Measurements from ENCODE around the gene BIN1.

BIN1 gene

DNA sequence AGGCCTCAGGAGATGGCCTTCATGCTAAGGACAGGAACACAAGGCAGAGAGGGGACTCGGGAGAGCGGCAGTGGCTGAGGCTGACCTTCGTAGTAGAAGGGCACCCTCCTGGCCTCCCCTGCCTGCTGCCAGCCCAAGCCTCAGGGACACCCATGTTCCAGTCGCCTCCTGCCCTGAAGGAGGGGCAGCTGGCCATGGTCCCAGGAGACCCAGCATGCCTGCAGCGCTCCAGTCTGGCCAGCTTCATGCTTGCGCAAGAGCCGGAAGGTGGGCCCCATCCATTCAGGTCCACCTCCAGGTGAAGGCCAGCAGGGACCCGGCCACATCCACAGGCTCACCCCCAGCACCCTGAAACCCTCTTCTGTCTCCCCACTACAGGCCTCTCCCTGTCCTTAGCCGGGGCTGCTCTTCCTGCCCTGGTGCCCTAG, 35.0 kb downstream of the BIN1 start:
- H3K27ac ChIP-seq (ENCODE audit: low read depth, low read length) = no peak overlapping the region
- no peak overlapping the region for H3K9ac ChIP-seq (ENCODE audit: low read length in 5 of 5)
- no peaks in the 10 kb centered on the region for H3K9me3 ChIP-seq (ENCODE audit: control insufficient read depth in 5 of 5, low read length in 5 of 5)
- H3K4me1 ChIP-seq (ENCODE audit: control insufficient read depth in 5 of 5, insufficient read depth in 5 of 5, low read length in 5 of 5) = peaks cover 2 to 68% (median 47%) of the 10 kb centered on the region in 5 donors
- no peaks in the 10 kb centered on the region for H3K27me3 ChIP-seq (ENCODE audit: control insufficient read depth in 5 of 5, insufficient read depth in 4 of 5, low read length in 5 of 5)
- H3K4me3 ChIP-seq (ENCODE audit: low read depth in 1 of 5, low read length in 5 of 5) = no peak overlapping the region
- H3K36me3 ChIP-seq (ENCODE audit: control insufficient read depth in 5 of 5, insufficient read depth in 5 of 5, low read length in 5 of 5) = peaks cover 0 to 46% (median 25%) of the 10 kb centered on the region in 5 donors

DNA sequence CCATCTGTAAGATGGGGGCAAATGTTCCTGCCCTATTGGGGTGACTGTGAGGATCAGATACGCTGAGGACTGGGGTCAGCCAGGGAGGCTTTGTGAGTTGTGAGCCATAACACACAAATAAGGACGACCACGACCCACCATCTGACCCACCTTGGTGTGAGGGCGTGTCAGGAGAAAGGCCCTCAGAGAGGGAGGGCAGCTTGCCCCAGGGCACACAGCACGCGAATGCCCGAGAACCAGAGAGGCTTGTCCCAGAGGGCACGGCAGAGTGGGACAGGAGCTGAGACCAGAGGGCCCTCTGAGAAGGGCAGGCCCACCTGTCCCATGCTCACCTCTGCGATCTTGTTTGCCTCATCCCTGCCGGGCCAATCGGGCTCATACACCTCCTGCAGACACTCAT, 36.7 kb downstream of the BIN1 start:
- H3K27me3 ChIP-seq (ENCODE audit: control insufficient read depth in 5 of 5, insufficient read depth in 4 of 5, low read length in 5 of 5) = no peaks in the 10 kb centered on the region
- no peak overlapping the region for H3K9ac ChIP-seq (ENCODE audit: low read length in 5 of 5)
- H3K27ac ChIP-seq (ENCODE audit: low read depth, low read length) = no peak overlapping the region
- H3K36me3 ChIP-seq (ENCODE audit: control insufficient read depth in 5 of 5, insufficient read depth in 5 of 5, low read length in 5 of 5) = peaks cover 0 to 46% (median 25%) of the 10 kb centered on the region in 5 donors
- H3K4me1 ChIP-seq (ENCODE audit: control insufficient read depth in 5 of 5, insufficient read depth in 5 of 5, low read length in 5 of 5) = peaks cover under 1 to 70% (median 47%) of the 10 kb centered on the region in 5 donors
- H3K4me3 ChIP-seq (ENCODE audit: low read depth in 1 of 5, low read length in 5 of 5) = no peak overlapping the region
- no peaks in the 10 kb centered on the region for H3K9me3 ChIP-seq (ENCODE audit: control insufficient read depth in 5 of 5, low read length in 5 of 5)

DNA sequence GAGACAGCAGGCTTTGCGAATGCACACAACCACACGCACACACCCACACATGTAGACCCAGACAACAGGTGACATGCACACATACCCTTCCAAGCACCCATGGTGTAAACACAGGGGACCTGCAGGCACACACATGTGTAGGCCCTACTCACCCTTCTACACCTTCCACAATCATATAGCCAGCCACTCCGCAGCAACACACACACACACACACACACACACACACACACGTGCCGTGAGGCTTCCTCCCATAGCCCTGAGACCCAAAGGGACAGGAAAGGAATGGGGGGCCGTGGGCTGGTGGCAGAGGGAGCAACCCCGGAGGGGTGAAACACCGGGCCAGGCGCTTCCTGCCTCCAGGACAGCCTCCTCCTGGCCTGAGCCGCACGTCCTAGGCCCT, 37.4 kb downstream of the BIN1 start:
- Histone ChIP-seq H3K27ac (ENCODE audit: low read depth, low read length) (no peak overlapping the region), H3K9ac (ENCODE audit: low read length in 5 of 5) (peak overlapping the region in 1 of 5 donors; percentile 35), H3K4me1 (ENCODE audit: control insufficient read depth in 5 of 5, insufficient read depth in 5 of 5, low read length in 5 of 5) (peaks cover 5 to 70% (median 50%) of the 10 kb centered on the region in 5 donors)

DNA sequence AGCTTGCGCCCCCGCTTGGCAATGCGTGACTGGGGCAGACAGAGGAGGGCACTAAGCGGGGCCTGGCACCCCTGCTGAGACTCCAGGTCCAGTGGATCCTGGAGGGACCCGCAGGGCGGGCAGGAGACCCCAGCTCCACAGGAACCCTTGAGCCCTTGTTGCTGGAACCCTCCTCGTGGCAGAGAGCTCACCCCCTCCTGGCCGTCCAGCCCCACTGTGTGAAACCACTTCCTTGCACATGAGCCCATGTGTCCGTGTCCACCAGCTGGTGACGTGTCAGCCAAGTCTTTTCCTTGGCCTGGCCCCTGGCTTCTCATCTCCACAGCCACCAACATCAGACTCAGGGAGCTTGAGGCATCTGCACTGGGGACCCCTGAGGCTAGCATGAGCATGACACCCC, 38.0 kb downstream of the BIN1 start:
- H3K9ac ChIP-seq (ENCODE audit: low read length in 5 of 5) = peak overlapping the region in 1 of 5 donors; percentile 35
- peaks cover 0 to 46% (median 25%) of the 10 kb centered on the region in 5 donors for H3K36me3 ChIP-seq (ENCODE audit: control insufficient read depth in 5 of 5, insufficient read depth in 5 of 5, low read length in 5 of 5)
- no peak overlapping the region for H3K27ac ChIP-seq (ENCODE audit: low read depth, low read length)
- H3K4me1 ChIP-seq (ENCODE audit: control insufficient read depth in 5 of 5, insufficient read depth in 5 of 5, low read length in 5 of 5) = peaks cover 7 to 70% (median 50%) of the 10 kb centered on the region in 5 donors
- peaks cover 0 to 2% (median 0%) of the 10 kb centered on the region in 5 donors for H3K27me3 ChIP-seq (ENCODE audit: control insufficient read depth in 5 of 5, insufficient read depth in 4 of 5, low read length in 5 of 5)
- H3K9me3 ChIP-seq (ENCODE audit: control insufficient read depth in 5 of 5, low read length in 5 of 5) = no peaks in the 10 kb centered on the region
- no peak overlapping the region for H3K4me3 ChIP-seq (ENCODE audit: low read depth in 1 of 5, low read length in 5 of 5)

More for the DNA sequence above, 37.4 kb downstream of the BIN1 start:
- Histone ChIP-seq H3K27me3 (ENCODE audit: control insufficient read depth in 5 of 5, insufficient read depth in 4 of 5, low read length in 5 of 5) (peaks cover 0 to 2% (median 0%) of the 10 kb centered on the region in 5 donors), H3K4me3 (ENCODE audit: low read depth in 1 of 5, low read length in 5 of 5) (no peak overlapping the region), H3K36me3 (ENCODE audit: control insufficient read depth in 5 of 5, insufficient read depth in 5 of 5, low read length in 5 of 5) (peaks cover 0 to 46% (median 25%) of the 10 kb centered on the region in 5 donors), H3K9me3 (ENCODE audit: control insufficient read depth in 5 of 5, low read length in 5 of 5) (no peaks in the 10 kb centered on the region)

DNA sequence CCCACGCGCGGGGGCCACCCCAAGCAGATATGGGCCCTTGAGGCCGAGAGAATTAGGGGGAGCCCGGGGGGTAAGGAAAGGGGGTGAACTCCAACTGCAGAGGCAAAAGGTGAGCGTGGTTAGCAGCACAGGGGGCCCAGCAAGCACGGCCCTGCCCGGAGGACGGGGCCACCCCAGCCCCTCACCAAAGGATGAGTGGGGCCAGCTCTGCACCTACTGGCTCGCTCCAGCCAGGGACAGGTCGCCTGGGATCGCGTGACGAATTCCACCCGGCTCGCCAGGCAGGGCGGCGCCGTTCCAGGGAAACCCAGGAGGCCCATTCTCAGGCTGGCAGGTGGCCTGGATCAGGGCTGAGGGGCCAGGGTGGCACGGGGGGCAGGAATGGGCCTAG, 38.6 kb downstream of the BIN1 start:
- no peaks in the 10 kb centered on the region for H3K9me3 ChIP-seq (ENCODE audit: control insufficient read depth in 5 of 5, low read length in 5 of 5)
- no peak overlapping the region for H3K4me3 ChIP-seq (ENCODE audit: low read depth in 1 of 5, low read length in 5 of 5)
- no peak overlapping the region for H3K9ac ChIP-seq (ENCODE audit: low read length in 5 of 5)
- peak overlapping the region; percentile 46 for H3K27ac ChIP-seq (ENCODE audit: low read depth, low read length)
- H3K36me3 ChIP-seq (ENCODE audit: control insufficient read depth in 5 of 5, insufficient read depth in 5 of 5, low read length in 5 of 5) = peaks cover 0 to 53% (median 29%) of the 10 kb centered on the region in 5 donors
- peaks cover 0 to 2% (median 0%) of the 10 kb centered on the region in 5 donors for H3K27me3 ChIP-seq (ENCODE audit: control insufficient read depth in 5 of 5, insufficient read depth in 4 of 5, low read length in 5 of 5)
- peaks cover 7 to 67% (median 47%) of the 10 kb centered on the region in 5 donors for H3K4me1 ChIP-seq (ENCODE audit: control insufficient read depth in 5 of 5, insufficient read depth in 5 of 5, low read length in 5 of 5)

DNA sequence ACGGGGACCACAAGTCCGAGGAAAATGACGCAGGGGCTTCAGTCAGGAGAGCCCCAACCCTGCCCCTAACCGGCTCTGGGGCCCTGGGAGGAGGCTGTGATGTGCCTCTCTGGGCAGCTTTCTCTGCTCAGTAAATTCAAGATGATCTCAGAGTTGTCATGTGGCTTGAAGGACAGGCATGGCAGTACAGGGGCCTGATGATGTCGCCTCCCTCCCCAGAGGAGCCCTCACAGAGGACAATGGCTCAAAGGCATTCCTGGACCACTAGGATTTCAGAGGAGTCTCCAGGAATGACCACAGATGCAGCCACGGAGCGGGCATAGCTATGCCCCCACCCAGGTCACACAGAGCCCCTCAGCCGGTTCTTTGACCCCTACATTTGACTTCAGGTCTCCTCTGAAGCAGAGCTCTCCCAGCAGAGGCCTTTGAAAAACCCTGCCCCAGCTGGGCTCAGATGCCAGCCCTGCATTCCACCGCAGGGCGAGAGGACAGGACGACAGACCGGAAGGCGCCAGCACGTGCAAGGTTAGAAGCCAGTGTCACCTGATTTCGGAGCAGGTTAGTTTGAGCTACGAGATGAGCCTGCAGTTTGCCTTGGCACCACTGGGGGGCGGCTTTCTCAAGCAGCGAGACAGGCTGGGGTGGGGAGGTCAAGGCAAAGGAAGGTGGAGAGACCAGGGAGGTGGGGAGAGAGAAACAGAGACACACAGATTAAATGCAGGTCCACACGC, 39.2 kb downstream of the BIN1 start:
- H3K36me3 ChIP-seq (ENCODE audit: control insufficient read depth in 5 of 5, insufficient read depth in 5 of 5, low read length in 5 of 5) = peaks cover 0 to 57% (median 35%) of the 10 kb centered on the region in 5 donors

DNA sequence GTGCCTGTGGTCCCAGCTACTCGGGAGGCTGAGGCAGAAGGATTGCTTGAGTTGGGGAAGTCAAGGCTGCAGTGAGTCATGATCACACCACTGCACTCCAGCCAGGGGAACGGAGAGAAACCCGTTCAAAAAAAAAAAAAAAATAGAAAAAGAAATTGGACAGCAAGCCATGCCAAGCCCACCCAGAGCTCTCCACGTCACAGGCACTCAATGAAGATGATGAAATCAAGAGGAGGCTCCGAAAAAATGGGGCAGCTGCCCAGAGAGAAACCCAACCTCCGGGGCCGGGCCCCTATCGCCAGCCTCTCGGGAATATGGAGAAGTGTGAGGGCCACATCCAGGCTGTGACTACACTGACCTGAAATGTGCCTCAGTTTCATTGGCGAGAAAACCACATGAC, 40.0 kb downstream of the BIN1 start:
- peak overlapping the region in 3 of 5 donors; percentile 21 to 43 (median 37) for H3K9ac ChIP-seq (ENCODE audit: low read length in 5 of 5)
- H3K9me3 ChIP-seq (ENCODE audit: control insufficient read depth in 5 of 5, low read length in 5 of 5) = no peaks in the 10 kb centered on the region
- H3K4me1 ChIP-seq (ENCODE audit: control insufficient read depth in 5 of 5, insufficient read depth in 5 of 5, low read length in 5 of 5) = peaks cover 7 to 60% (median 46%) of the 10 kb centered on the region in 5 donors
- H3K4me3 ChIP-seq (ENCODE audit: low read depth in 1 of 5, low read length in 5 of 5) = no peak overlapping the region
- H3K27me3 ChIP-seq (ENCODE audit: control insufficient read depth in 5 of 5, insufficient read depth in 4 of 5, low read length in 5 of 5) = peaks cover 0 to 2% (median 0%) of the 10 kb centered on the region in 5 donors
- peaks cover 3 to 54% (median 41%) of the 10 kb centered on the region in 5 donors for H3K36me3 ChIP-seq (ENCODE audit: control insufficient read depth in 5 of 5, insufficient read depth in 5 of 5, low read length in 5 of 5)
- peak overlapping the region; percentile 69 for H3K27ac ChIP-seq (ENCODE audit: low read depth, low read length)

More for the DNA sequence above, 39.2 kb downstream of the BIN1 start:
- Histone ChIP-seq H3K9ac (ENCODE audit: low read length in 5 of 5) (peak overlapping the region in 3 of 5 donors; percentile 37 to 52 (median 43)), H3K4me1 (ENCODE audit: control insufficient read depth in 5 of 5, insufficient read depth in 5 of 5, low read length in 5 of 5) (peaks cover 7 to 62% (median 42%) of the 10 kb centered on the region in 5 donors), H3K9me3 (ENCODE audit: control insufficient read depth in 5 of 5, low read length in 5 of 5) (no peaks in the 10 kb centered on the region), H3K27ac (ENCODE audit: low read depth, low read length) (peak overlapping the region; percentile 46), H3K4me3 (ENCODE audit: low read depth in 1 of 5, low read length in 5 of 5) (no peak overlapping the region), H3K27me3 (ENCODE audit: control insufficient read depth in 5 of 5, insufficient read depth in 4 of 5, low read length in 5 of 5) (peaks cover 0 to 2% (median 0%) of the 10 kb centered on the region in 5 donors)

DNA sequence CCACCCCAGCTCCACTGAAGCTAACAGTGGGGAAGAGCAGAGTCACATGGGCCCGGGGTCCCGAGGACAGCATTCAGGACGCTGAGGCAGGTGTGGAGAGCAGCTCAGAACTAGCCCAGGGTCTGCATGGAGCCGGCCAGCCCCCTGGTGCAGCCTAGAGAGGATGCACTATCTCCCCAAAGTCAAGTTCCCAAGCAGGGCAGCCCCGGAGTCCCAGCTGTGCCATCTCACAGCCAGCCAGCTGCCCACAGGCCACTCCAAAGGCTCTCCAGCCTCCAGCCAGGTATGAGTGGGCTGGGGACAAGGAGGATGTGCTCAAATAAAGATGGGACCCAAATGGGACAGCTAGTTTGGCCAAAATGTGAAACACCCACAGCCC, 41.0 kb downstream of the BIN1 start:
- peak overlapping the region in 3 of 5 donors; percentile 2 to 52 (median 35) for H3K9ac ChIP-seq (ENCODE audit: low read length in 5 of 5)
- peaks cover 0 to 2% (median 0%) of the 10 kb centered on the region in 5 donors for H3K27me3 ChIP-seq (ENCODE audit: control insufficient read depth in 5 of 5, insufficient read depth in 4 of 5, low read length in 5 of 5)
- H3K4me1 ChIP-seq (ENCODE audit: control insufficient read depth in 5 of 5, insufficient read depth in 5 of 5, low read length in 5 of 5) = peaks cover 7 to 63% (median 49%) of the 10 kb centered on the region in 5 donors
- peak overlapping the region; percentile 69 for H3K27ac ChIP-seq (ENCODE audit: low read depth, low read length)
- H3K9me3 ChIP-seq (ENCODE audit: control insufficient read depth in 5 of 5, low read length in 5 of 5) = no peaks in the 10 kb centered on the region
- H3K4me3 ChIP-seq (ENCODE audit: low read depth in 1 of 5, low read length in 5 of 5) = no peak overlapping the region
- H3K36me3 ChIP-seq (ENCODE audit: control insufficient read depth in 5 of 5, insufficient read depth in 5 of 5, low read length in 5 of 5) = peaks cover 3 to 54% (median 43%) of the 10 kb centered on the region in 5 donors

DNA sequence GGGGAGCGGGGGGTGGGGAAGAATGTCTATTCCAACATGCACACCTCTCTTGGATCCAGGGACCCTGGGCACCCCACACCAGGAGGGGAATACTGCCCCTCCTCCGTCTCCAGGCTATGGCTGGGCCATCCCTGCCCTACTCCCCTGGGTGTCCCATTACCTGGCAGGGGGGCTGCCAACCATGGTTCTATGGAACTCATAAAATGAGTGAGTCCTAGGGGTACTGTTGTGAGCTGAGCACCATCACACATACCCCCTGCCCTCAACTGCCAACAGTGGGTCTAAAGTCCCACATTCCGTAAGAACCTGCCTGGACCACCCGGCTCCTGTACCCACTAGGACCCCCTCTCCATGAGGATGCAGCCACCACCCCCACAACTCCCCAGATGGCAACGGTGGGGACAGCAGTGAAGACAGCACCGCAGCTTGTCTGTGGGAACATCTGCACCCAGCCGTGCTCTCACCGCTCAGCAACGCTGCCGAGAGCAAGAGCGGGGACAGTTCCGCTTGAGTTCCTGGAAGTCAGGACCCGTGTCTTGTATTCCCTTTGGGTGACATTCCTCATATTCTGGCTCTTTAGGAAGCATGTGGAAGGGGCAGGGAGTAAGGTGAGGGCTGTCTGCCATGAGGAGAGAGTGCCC, 41.5 kb downstream of the BIN1 start:
- H3K9ac ChIP-seq (ENCODE audit: low read length in 5 of 5) = peak overlapping the region in 4 of 5 donors; percentile 2 to 45 (median 26)
- peaks cover 7 to 63% (median 49%) of the 10 kb centered on the region in 5 donors for H3K4me1 ChIP-seq (ENCODE audit: control insufficient read depth in 5 of 5, insufficient read depth in 5 of 5, low read length in 5 of 5)
- peak overlapping the region in 1 of 5 donors; percentile 37 for H3K4me3 ChIP-seq (ENCODE audit: low read depth in 1 of 5, low read length in 5 of 5)

More for the DNA sequence above, 41.5 kb downstream of the BIN1 start:
- peaks cover 0 to 2% (median 0%) of the 10 kb centered on the region in 5 donors for H3K27me3 ChIP-seq (ENCODE audit: control insufficient read depth in 5 of 5, insufficient read depth in 4 of 5, low read length in 5 of 5)
- peaks cover 3 to 54% (median 43%) of the 10 kb centered on the region in 5 donors for H3K36me3 ChIP-seq (ENCODE audit: control insufficient read depth in 5 of 5, insufficient read depth in 5 of 5, low read length in 5 of 5)
- H3K27ac ChIP-seq (ENCODE audit: low read depth, low read length) = peak overlapping the region; percentile 69
- no peaks in the 10 kb centered on the region for H3K9me3 ChIP-seq (ENCODE audit: control insufficient read depth in 5 of 5, low read length in 5 of 5)
